HG03159 (cell line): ENCODE data around the gene ASB4.
"Not testable (repeated sequence)": the region's sequence is repeated elsewhere in the genome, so short reads cannot be mapped to it uniquely, and the experiment has no call there.

ENCODE experiments used
- ATAC-seq: cut with Tn5 transposase; IDR thresholded peaks from one replicate; pipeline ENCODE4 v1.9.1; 2021; ENCODE audit warnings: mild to moderate bottlenecking, moderate library complexity; ENCODE audit not compliant: unreplicated experiment

The ASB4 gene

DNA sequence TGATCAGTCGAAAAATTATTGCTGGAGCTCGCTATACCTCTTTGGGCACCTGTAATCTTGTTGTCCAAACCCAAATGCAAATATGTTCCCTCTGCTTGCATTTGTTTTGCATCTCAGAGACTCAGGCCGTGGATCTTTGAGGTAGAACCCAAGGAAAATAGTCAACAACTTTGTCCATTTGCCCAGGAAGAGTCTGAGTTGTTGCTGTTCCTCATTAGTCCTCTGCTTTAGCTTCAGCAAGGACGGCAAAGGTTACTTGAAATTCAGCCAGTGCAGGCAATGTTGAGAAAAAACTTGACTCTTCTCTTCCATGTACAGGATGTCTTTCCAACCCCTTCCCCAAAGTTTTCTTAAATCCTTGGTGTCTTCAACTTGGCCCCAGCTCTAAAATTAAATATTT is 64.8 kb downstream of the ASB4 start:
- ATAC-seq: no peak

DNA sequence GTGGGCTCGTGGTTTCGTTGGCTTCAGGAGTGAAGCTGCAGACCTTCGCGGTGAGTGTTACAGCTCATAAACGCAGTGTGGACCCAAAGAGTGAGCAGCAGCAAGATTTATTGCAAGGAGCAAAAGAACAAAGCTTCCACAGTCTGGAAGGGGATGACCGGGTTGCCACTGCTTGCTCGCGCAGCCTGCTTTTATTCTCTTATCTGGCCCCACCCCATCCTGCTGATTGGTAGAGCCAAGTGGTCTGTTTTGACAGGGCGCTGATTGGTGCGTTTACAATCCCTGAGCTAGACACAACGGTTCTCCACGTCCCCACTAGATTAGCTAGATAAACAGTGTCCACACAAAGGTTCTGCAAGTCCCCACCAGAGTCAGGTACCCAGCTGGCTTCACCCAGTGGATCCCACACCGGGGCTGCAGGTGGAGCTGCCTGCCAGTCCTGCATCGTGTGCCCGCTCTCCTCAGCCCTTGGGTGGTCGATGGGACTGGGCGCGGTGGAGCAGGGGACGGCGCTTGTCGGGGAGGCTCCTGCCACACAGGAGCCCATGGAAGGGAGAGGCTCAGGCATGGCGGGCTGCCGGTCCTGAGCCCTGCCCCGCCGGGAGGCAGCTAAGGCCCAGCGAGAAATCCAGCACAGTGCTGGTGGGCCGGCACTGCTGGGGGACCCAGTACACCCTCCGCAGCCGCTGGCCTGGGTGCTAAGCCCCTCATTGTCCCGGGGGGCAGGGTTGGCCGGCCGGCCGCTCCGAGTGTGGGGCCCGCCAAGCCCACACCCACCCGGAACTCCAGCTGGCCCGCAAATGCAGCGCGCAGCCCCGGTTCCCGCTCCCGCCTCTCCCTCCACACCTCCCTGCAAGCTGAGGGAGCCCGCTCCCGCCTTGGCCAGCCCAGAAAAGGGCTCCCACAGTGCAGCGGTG is 66.5 kb downstream of the ASB4 start:
- not testable (repeated sequence) for ATAC-seq

DNA sequence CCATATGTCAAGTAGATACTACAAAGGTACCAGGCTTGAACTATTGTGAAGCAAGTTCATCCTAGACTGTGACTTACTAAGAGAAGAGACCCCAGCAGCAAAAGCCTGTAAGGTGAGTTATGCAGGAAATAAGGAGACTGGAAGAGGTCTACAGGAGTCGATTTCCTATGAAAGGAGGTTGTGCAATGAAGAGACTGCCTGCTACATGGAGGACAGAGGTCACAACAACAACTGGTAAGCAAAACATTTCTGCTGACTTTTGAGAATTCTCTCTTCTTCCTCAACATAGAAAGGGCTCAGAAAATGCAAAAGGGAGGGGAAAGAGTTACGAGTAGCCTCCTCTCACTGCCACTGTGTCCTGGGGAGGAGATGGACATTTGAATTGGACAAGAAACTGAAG is 68.2 kb downstream of the ASB4 start:
- ATAC-seq: no peak

DNA sequence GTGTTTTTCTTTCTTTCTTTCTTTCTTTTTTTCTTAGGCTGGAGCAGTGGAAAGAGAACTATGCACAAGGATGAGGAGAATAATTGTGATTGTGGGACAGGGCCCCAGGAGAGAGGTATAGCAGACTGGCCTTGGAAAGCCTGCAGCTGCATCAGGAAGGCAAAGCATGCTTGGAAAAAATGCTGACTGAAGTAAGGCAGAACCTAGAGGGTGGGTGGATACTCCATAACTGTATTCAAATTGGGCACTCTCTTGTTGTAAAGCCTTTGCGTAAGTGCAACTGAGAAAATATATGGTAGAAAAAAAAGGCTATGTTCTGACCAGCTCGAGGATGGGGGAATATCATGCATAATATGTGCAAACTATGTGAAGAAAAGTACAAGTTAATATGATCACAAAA is 71.0 kb downstream of the ASB4 start:
- no peak for ATAC-seq

DNA sequence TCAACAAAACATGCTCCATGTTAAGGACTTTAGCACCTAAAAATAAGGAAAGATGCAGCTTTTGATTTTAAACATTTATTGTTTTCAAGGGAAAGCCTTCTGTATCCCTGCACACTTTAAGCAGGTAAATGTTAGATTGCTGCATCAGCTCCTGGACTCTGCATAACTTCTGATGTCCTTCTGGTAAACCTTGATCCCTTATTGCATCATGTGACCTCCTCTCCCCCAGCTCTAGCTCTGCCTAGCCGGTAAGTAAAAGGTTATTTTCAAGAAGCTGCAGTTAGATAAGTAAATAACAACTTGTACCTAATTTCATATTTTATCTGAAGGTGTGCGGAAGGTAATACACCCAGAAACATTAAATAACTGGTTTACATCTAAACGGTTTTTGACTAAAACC is 73.1 kb downstream of the ASB4 start:
- ATAC-seq: no peak

DNA sequence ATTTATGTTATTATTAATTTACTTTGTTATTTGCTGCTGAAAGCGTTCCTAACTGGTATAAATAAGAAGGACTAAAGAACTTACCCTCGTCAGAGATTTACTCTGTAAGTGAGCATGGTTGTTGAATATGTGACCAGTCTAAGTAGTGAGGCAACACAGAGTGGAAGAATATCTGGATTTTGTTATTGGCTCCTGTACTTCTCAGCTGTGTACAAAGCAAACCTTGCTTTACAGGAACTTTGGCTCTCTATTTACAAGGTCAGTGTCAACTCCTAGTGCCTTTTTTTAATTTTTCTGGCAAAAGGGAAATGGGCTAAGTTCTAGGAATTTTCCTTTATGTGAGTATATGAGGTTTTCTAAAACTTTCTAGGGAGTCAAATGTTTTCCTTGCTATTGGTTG is 74.9 kb downstream of the ASB4 start:
- no peak for ATAC-seq

DNA sequence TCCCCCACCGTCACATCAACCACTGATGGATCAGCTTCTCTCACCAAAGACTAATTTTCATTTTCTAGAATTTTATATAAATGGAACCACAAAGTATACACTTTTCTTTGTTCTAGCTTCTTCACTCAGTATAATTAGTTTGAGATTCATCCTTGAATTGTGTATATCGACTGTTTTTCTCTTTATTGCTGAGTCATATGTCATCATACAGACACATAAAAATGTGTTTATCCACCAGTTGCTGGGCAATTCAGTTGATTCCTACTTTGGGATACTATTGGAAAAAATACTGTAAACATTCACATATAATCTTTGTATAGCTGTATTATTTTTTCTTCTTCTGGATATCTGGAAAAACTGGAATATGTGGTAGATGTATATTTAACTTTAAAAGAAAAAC is 84.0 kb downstream of the ASB4 start:
- no peak for ATAC-seq

DNA sequence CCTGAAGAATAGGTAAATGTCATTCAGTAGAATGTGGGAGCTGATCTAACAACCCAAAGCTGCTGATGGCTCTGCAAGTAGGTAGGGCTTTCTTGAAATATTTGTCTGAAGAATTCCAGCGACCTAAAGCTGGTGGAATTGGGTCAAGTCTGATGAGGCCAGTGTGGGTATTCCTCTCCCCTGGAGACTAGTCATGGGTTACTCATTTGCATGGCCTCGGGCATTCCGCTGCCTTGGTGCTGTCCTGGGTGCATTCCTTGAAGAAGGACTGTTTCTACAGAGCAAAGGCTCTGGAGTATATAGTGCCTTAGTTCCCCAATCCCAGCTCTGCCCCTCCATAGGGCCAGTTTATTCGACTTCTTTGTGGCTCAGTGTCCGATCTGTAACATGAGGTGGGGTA is 91.4 kb downstream of the ASB4 start:
- ATAC-seq: no peak

DNA sequence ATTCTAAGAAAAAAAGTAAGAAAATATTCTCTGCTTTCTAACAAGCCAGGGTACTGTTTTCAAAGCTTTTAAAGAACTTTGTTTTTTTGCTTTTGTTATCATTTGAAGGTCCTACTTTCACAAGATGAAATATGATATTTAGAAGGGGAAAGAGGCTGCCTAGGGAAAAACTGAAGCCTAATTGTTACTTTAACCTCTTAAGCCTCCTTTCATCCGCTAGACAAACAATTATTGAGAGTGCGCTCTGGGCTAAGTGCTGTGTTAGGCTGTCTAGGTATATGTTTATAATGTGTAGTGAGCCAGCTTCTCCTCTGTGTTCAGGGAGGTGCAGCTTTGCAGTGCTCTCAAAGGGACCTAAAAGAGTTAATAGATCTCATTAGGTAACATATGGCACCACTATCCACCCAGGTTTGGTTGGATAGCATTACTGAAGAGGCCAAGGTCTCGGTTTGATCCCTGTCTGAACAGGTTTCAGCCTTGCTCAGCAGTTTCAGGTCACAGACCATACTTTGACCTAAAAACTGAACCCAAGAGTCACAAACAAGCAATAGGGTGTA is 92.6 kb downstream of the ASB4 start:
- no peak for ATAC-seq

DNA sequence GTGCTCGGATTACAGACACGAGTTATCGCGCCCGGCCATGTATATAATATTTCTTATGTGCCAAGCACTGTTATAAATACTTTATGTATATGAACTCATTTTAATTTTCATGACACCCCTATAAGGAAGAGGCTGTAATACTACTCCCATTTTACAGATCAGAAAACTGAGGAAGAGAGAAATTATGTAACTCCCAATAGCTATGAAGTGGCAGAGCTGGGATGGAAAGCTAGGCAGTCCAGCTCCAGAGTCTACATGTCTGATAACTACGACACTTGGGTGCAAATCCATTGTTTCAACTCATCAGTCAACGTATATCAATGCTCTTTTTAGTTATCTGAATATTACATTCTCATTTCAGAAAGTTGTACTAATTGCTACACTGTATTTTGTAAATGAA is 93.6 kb downstream of the ASB4 start:
- no peak for ATAC-seq

DNA sequence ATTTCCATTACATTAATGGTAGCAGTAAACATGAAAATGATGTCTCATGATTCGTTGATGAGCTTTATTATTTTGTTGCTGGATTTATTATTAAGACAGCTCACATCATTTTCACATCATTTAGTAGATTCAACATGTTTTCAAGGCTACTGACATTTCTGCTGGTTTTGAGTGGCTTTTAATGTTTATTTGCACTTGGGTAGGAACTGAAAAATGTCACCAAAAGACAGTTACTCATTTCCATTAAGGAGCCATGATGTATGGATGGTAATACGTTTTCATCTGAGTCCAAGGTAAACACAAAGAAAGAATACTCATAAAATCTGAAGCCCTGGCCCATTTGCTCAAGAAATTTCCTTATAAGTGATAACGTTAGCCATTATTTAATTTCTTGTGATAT is 95.7 kb downstream of the ASB4 start:
- ATAC-seq: no peak

DNA sequence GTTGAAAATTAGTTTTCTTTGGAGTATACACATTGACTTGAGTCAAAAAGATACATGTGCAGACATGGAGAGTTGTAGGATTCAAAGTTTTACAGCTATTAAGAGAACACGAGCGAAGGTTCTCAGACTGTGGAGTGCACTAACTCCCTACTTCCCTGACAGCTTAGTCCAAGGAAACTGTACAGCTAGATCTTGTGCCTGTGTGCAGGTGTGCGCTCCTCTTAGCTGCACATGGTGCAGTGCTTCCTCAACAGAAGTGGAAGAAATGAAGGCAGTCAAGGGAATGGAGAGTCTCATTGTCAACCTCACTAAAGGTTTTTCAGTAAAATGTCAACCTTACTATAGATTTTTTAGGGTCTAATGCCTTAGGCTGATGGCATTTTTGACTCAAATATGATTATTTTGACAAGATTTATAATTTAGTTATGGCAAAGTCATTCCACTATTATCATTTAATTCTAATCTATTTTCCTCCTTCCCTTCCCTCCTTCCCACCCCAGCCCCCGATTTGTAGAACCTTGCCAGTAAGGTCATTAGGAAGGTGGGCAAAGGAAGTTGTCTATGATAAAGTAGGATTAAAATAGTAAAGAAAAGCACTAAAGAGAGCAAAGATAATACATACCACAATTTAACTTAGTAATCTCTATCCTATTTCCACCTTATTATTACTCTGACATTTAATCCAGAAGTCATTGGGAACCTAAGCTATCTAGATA is 97.0 kb downstream of the ASB4 start:
- no peak for ATAC-seq

DNA sequence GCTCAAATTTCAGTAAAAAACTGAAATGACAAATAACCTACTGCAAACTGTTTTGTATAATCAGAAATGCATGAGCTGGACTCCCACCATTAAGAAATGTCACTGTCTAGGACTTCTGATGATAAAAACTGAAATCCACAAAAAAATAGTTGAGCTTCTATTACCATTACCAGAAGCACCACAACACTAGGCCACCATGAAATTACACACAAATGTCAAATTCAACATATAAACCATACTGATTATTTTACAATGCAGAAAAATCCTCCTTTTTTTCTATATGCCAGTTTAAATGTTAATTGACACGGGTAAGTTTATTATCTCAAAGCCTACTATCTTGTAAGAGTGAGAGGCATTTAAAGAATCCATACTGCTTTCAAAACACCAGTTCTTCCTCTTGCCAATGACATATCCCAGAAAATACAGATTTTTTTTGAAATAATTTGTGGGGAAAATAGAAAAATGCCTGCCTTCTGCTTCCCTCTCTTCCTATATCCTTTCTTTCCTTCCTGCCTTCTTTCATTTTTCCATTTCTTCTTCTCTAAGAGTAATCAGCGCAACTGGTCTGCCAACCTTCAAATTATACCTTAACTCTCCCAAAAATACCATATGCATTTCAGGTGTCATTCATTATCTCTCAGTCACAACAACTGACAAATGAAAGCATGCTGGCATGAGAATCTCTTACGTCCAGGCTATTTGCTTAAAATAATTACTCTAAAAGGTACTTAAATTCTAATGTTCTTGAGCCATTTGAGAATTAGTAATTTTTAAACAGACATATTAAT is 98.3 kb downstream of the ASB4 start:
- ATAC-seq: no peak

DNA sequence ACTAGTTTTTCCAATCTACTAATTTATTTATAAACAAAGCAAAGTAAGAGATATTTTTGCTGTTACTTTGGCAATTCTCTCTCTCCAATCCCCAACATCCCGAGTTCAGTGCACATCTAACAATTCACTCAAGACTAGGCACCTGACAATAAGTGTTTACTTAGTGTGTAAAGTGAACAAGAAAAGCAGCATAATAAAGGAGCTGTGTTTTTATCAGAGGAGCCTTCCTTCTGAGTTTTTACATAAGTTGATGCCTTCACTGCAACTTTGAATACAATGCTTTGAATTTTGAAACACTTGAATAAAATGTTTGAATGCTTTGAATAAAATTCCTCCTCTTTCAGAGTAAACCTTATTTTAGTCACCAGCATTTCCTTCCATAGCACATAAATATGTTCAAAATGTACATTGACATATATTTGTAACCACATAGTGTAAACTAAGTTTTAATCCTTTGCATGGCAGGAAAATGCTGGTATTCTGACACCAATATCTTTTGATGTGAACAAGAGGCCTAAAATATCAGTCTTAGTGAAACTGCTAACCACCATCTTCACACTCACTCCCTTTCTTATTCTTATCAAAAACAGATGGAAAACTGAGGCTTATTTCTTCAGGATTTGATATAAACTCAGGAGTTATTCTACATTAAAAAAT is 99.2 kb downstream of the ASB4 start:
- no peak for ATAC-seq

DNA sequence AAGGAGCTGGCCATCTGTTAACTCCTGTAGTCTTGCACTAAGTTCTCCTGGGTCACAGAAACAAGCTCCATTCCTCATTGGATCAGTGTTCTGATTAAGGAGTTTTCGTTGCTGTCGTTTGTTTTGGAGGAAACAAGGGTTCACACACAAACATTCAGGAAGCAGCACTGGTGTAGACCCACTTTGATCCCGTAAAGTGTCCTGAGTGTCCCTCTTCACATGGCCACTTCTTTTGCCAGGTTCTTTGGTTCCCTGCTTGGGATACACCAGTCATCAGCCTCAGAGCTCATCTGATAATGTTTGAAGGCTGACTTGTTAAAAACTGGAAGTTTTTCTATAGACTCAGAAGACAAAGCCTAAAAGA is 99.7 kb downstream of the ASB4 start:
- ATAC-seq: no peak

DNA sequence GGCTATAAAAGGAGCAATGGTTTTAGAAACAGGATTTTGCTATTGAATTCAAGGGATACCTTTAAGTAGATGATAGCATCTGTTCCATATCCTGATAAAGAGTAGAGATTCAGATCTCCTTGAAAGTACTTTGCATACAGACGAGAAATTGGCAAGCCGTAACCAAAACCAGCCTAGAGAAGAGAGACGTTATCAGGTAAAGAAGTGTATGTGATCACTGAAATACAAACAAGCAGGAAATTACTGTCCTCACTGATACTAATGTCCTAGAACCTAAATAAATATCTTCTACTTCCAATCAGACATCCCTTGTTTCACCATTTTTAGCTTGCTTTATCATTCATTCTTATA is 101.2 kb downstream of the ASB4 start:
- no peak for ATAC-seq

DNA sequence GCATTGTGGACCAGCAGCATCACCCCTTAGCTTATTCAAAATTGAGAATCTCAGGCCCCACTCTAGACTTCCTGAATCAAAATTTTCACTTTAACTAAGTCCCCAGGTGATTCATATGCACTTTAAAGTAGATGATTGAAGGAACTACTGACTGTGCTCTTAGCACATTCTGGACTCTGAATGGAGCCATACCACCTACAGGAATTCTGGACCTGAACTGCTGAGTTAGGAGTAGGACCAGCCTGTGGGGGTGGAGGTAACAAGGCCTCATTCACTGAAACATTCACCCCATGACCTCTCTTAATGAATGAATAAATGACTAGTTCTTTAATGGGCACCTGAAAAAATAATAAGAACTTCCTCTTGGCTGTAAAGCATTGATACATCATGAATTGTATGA is 103.3 kb downstream of the ASB4 start:
- no peak for ATAC-seq

DNA sequence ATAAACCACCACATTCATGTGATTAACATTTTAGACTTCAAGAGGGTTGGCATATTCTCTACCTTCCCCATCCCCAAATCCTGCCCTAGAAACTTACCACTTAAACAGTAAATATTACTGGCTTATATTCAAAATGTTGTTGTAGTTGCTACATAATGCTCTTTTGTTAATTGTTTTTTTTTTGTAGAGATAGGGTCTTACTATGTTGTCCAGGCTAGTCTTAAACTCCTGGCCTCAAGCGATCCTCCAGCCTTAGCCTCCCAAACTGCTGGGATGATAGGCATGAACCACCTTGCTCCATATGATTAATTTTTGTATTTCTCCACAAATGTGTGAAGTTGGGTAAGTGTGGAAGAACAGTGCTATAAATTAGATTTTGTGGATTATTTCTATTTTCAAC is 104.0 kb downstream of the ASB4 start:
- ATAC-seq: no peak
